K562 (cell line): ENCODE measurements around the gene CCDC68. TPM values are rescaled to one million over a fixed set of nuclear protein-coding genes. Genes with fewer than 3 reads are reported as not detected.

Experiments
- BCOR ChIP-seq: fragments of 450-650 bp; IDR thresholded peaks from 2 replicates; pipeline ENCODE4 v1.6.1; 2016
- CHD4 ChIP-seq: fragments of 200-600 bp; sonication (generic); IDR thresholded peaks from 3 replicates; pipeline ENCODE4 v1.6.1; 2012; ENCODE audit warnings: low read depth, mild to moderate bottlenecking, mixed read lengths, low read length, inconsistent platforms; ENCODE audit not compliant: insufficient read depth, insufficient replicate concordance, poor library complexity, severe bottlenecking
- CTCFL ChIP-seq: IDR thresholded peaks from 2 replicates; pipeline ENCODE4 v1.6.1; 2011; ENCODE audit warnings: borderline replicate concordance, low read depth, mild to moderate bottlenecking, moderate library complexity, low read length; ENCODE audit not compliant: insufficient read depth, poor library complexity, severe bottlenecking
- ETV6 ChIP-seq, 3 experiments: fragments of 150-350 bp in 1 of 3; sonication (generic) in 1 of 3; formaldehyde crosslinking in 1 of 3; IDR thresholded peaks; 2 replicates each; pipeline versions ENCODE4 v1.6.1 to v1.8.0; 2014 to 2022; ENCODE audit warnings: borderline replicate concordance in 2 of 3, low read depth in 2 of 3, antibody characterized with exemption in 1 of 3, low read length in 1 of 3, mild to moderate bottlenecking in 1 of 3, missing genetic modification reagents in 1 of 3
- STAT5A ChIP-seq: IDR thresholded peaks from 2 replicates; pipeline ENCODE4 v1.6.1; 2012; ENCODE audit warnings: low read length, inconsistent platforms, borderline replicate concordance
- ZBTB26 ChIP-seq: fragments of 450-650 bp; formaldehyde crosslinking; IDR thresholded peaks from 2 replicates; pipeline ENCODE4 v1.4.0; 2022; ENCODE audit warnings: missing genetic modification characterization
- ZHX1 ChIP-seq: fragments of 150-350 bp; conservative IDR thresholded peaks from 2 replicates; pipeline ENCODE4 v1.6.1; 2014; ENCODE audit warnings: low read length
- ZNF717 ChIP-seq: fragments of 250-450 bp; sonication (Bioruptor Pico); IDR thresholded peaks from 2 replicates; pipeline ENCODE4 v1.5.0; 2021
- polyA plus RNA-seq, 8 experiments: library from polyadenylated mRNA; depleted of rRNA in 4 of 8; stranded (reverse) in 5 of 8; unstranded in 3 of 8; fragments of >200 nt; fragmentation: Nextera tagmentation in 2 of 8; fragmentation: Illumina TruSeq in 1 of 8; extraction: Ambion mirVana in 2 of 8; extraction: Trizol in 1 of 8; gene quantifications; 2 replicates each; pipeline versions ENCODE4 v1.2.1 to v1.2.3, GENCODE V29; 2011 to 2014; ENCODE audit warnings: inconsistent platforms in 1 of 8, missing spikeins in 1 of 8
- total RNA-seq, 7 experiments: library from RNA; depleted of rRNA in 6 of 7; stranded (reverse); fragments of >200 nt in 6 of 7; fragmentation: Illumina TruSeq in 2 of 7; extraction: Trizol in 2 of 7; gene quantifications; 2 replicates each; pipeline versions ENCODE4 v1.2.1 to v1.2.3, GENCODE V29; 2011 to 2021; ENCODE audit warnings: low replicate concordance in 1 of 7

Gene CCDC68
- total and polyA plus RNA-seq, 9 of the 15 experiments (the other 6 are each of a cell fraction or from before 2014, with no cell fraction given) = 0.28 to 4.5 (median 1.4) TPM

- TF ChIP-seq ZHX1 (no peak), STAT5A (no peak), ETV6 (IDR thresholded peaks at IDR 0.05; ENCODE audit: borderline replicate concordance in 1 of 2, low read depth in 2 of 2, low read length in 1 of 2) (no peak), ETV6 (CRISPR knock-in tag; IDR thresholded peaks at IDR 0.05; ENCODE audit: borderline replicate concordance) (no peak), ZBTB26 (CRISPR knock-in tag) (no peak), ZNF717 (CRISPR knock-in tag) (no peak), CHD4 (no peak), CTCFL (no peak), BCOR (no peak)
- TF ChIP-seq, all 486 proteins: peak for 0
Measured at GRCh38 chr18:54888378-54888777, 70.9 kb downstream of the CCDC68 start (continued).
